DMS 273 treated with DMSO at 0.1 percent for 48 hours (cell line): ENCODE measurements around the gene FOXI1.

Experiments
- DNase-seq: peaks from one replicate; lab custom pipeline; 2025; lab: John Stamatoyannopoulos, UW

Gene FOXI1

GRCh38 chr5:170105642-170106611, at the start of gene FOXI1:
Gene FOXI1 (plus strand): TSS chr5:170105897. CDS start chr5:170105958, 61 bp downstream.
- no peak for DNase-seq

DNA sequence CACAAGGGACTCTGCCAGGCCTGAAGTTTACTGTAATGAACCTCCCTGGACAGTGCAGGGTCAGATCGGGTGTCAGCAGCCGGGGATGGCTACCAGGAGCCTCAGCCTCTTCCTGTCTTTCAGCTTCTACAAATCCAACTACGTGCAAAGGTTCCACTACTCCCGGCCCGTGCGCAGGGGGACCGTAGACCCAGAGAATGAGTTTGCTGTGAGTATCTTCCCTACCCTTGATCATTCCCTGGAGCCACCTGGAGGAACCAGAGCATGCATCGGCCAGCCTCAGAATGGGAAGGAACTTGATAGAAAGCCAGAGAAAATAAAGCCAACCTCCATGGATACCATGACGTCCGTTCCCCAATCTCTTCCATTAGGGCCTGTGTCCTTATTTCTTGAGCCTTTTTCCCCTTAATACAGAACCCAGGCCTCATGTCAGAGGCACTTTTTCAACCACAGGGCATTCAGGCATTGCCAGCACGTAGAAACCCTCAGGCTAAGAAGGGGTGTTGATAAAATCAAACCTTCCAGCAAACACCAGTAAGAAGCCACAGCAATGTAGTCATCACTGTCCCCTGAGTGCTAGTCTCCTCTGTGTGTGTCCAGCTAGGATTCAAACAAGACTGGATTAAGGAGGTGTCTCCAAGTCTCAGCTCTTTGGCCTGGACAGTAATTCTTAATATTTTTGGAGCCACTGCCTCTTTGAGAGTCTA, 49.0 kb upstream of the FOXI1 start:
- no peak for DNase-seq

GRCh38 chr5:170057311-170057710, 48.4 kb upstream of the FOXI1 start:
- DNase-seq = no peak

DNA sequence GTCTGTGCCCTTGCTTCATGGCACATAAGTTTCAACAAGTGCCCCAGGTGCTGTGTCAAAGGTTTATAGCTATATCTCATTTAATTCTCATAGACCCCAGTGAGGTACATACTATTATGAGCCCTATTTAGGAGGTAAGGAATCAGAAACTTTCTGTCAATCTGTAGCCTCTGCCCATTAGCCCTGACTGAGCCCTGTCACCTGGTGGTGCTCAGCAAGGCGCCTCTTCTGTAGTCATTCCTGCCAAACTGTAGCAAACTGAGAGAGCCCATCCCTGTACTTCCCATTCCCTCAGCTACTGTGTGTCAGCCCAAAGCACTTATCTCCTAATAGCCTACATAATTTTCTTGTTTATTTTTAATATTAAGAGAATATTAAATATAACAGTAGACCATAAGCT, 46.5 kb upstream of the FOXI1 start:
- no peak for DNase-seq

- no peak for DNase-seq
Observed at GRCh38 chr5:170067152-170067551, 38.5 kb upstream of the FOXI1 start.

GRCh38 chr5:170067574-170068170, 38.0 kb upstream of the FOXI1 start:
- DNase-seq = no peak

- DNase-seq = no peak
Observed at GRCh38 chr5:170069512-170069911, 36.2 kb upstream of the FOXI1 start.

DNA sequence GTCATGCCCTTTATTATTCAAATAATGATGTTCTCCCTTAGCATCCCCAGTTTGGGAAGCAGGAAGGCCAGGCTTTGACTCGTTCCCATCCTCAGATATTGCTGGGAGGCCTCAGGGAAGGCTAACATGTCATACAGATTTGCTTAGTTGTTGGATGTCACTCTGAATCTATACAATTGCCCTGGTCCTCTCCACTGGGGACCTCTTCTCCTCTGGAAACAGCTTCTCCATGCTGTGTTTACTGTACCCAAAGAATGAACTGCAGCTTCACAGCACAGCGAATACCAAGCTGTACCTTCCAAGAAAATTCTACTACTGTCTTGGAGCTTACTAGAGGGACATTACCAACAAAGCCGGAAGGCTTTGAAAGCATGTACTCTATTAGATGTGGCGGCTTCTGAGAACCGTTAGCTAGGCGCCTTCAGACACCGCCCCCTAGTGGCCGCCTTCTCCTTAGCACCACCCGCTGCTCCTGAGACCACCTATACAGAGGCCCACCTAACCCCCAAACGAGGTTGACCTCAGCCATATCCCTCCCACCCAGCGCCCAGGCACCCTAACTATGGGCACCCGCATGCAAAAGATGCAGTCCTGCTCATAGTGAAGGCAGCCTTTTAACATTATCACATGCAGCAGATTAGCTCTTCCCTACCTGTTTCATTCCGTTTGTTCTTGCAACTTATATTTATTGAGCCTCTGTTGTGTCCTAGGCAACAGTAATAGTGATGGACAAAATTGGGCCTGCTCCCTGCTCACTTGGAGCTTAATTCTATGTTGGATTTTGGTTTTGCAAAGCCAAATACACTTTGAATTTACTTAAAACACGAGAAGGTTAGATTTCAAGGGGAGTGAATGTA, 34.9 kb upstream of the FOXI1 start:
- no peak for DNase-seq

DNA sequence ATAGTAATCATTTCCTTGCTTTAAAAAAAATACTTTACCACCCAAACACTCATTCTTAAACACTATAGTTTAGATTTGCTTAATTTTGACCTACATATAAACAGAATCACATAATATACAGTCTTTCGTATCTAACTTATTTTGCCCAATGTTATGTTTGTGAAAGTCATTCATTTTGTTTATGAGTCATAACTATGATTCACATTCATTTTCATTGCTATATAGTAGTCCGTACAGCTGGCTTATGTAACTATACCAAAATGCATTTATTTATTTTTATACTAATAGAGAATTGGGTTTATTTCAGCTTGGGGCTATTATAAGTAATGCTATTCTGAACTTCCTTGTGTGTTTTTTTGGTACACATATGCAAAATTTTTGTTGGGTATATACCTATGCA, 33.9 kb upstream of the FOXI1 start:
- DNase-seq = no peak

- no peak for DNase-seq
Observed at GRCh38 chr5:170075696-170076095, 30.0 kb upstream of the FOXI1 start.

- DNase-seq = no peak
Observed at GRCh38 chr5:170076211-170076610, 29.5 kb upstream of the FOXI1 start.

DNA sequence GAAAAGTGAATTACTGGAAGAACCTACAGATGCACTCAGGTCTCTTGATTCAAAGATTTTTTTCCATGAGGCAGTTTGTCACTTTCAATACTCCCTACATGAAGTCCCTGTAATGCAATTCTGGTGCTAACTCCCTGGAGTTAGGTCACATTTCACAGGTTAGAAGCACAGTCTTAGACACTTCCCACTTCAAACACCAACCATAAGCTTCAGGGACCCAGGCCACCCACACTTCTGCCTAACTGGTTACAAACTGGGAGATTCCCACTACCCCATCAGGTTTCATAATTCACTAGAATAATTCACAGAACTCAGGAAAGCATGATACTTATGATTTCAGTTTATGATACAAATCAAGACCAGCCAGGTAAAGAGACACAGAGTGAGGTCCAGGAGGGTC, 29.0 kb upstream of the FOXI1 start:
- no peak for DNase-seq

GRCh38 chr5:170077526-170077925, 28.2 kb upstream of the FOXI1 start:
- no peak for DNase-seq

DNA sequence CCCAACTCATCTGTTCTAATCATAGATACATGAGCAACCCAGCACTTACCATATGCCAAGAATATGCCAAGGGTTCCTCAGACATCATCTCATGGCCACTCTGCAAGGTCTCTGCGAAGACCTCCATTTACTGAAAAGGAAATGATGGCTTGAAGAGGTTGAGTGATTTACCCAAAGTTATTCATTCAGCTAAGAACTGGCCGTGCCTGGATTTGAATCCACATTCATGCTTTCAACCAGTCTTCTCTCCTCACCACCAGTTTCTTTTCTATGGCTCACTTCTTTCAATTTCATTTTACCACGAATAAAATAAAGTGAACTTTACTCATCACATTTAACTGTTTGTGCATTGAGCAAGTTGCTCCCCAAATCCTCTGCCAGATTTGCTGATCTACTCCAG, 27.2 kb upstream of the FOXI1 start:
- DNase-seq = no peak

- no peak for DNase-seq
Observed at GRCh38 chr5:170078931-170079330, 26.8 kb upstream of the FOXI1 start.

- DNase-seq = no peak
Observed at GRCh38 chr5:170080217-170080616, 25.5 kb upstream of the FOXI1 start.

- DNase-seq = no peak
Observed at GRCh38 chr5:170080786-170081445, 24.8 kb upstream of the FOXI1 start.

- no peak for DNase-seq
Observed at GRCh38 chr5:170081616-170082015, 24.1 kb upstream of the FOXI1 start.

DNA sequence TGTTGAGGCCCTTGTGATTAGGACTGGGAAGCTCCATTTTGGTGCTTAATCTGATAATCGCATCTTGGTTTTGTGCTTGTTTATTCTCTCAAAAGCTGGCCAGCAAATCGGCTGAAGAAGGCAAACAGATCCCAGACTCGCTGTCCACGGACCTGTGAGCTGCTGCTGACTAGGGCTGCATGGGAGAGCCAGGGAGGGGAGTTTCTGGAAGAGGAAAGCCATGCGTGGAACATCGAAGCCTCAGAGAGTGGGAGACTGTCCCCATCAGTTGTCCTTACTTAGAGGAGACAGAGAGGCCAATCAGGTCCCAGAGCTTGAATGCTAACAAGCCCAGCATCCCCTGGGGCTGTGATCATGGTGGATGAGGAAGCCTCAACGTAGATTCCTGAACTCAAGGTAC, 23.0 kb upstream of the FOXI1 start:
- DNase-seq = no peak

GRCh38 chr5:170087168-170087817, 18.4 kb upstream of the FOXI1 start:
- DNase-seq = no peak
